H9 (cell line): ENCODE measurements around the gene TGM5. TPM values are rescaled to one million over a fixed set of nuclear protein-coding genes. Genes with fewer than 3 reads are reported as not detected.

Source experiments
- DNase-seq: peaks from one replicate; pipeline ENCODE4 v3.0.0-alpha.2; 2017
- H2AFZ ChIP-seq: one replicate; pipeline ENCODE4 v1.6.1; 2013; ENCODE audit warnings: mild to moderate bottlenecking, low read length, control low read depth, moderate library complexity
- H2AK5ac ChIP-seq: 2 replicates; pipeline ENCODE4 v1.6.1; 2013; ENCODE audit warnings: low read length, control low read depth, mixed read lengths; ENCODE audit not compliant: insufficient read length
- H2BK120ac ChIP-seq: one replicate; pipeline ENCODE4 v1.6.1; 2013; ENCODE audit warnings: low read depth, mild to moderate bottlenecking, low read length, control low read depth, inconsistent platforms; ENCODE audit not compliant: poor library complexity, severe bottlenecking
- H2BK12ac ChIP-seq: 2 replicates; pipeline ENCODE4 v1.6.1; 2013; ENCODE audit warnings: low read length, control low read depth, mixed read lengths, low read depth; ENCODE audit not compliant: insufficient read length
- H2BK15ac ChIP-seq: 2 replicates; pipeline ENCODE4 v1.6.1; 2013; ENCODE audit warnings: low read depth, low read length, control low read depth
- H2BK20ac ChIP-seq: one replicate; pipeline ENCODE4 v1.6.1; 2013; ENCODE audit warnings: low read depth, mild to moderate bottlenecking, low read length, control low read depth, inconsistent platforms; ENCODE audit not compliant: poor library complexity, severe bottlenecking
- H2BK5ac ChIP-seq: 2 replicates; pipeline ENCODE4 v1.6.1; 2013; ENCODE audit warnings: low read length, control low read depth, mixed read lengths; ENCODE audit not compliant: insufficient read length
- H3K14ac ChIP-seq: 2 replicates; pipeline ENCODE4 v1.6.1; 2013; ENCODE audit warnings: low read length, control low read depth; ENCODE audit not compliant: insufficient read depth
- H3K18ac ChIP-seq: 2 replicates; pipeline ENCODE4 v1.6.1; 2013; ENCODE audit warnings: low read depth, mild to moderate bottlenecking, mixed read lengths, low read length, control low read depth; ENCODE audit not compliant: insufficient read length
- H3K23ac ChIP-seq: 2 replicates; pipeline ENCODE4 v1.6.1; 2013; ENCODE audit warnings: low read length, control low read depth, mixed read lengths, low read depth; ENCODE audit not compliant: insufficient read length
- H3K23me2 ChIP-seq: 2 replicates; pipeline ENCODE4 v1.6.1; 2013; ENCODE audit warnings: low read depth, mild to moderate bottlenecking, mixed read lengths, low read length, control low read depth; ENCODE audit not compliant: insufficient read length, poor library complexity, severe bottlenecking
- H3K27ac ChIP-seq: 2 replicates; pipeline ENCODE4 v1.5.1; 2013; ENCODE audit warnings: low read length, control low read depth, mixed read lengths, low read depth; ENCODE audit not compliant: insufficient read length
- H3K27me3 ChIP-seq: 2 replicates; pipeline ENCODE4 v1.6.1; 2013; ENCODE audit warnings: low read length, control low read depth, inconsistent platforms; ENCODE audit not compliant: insufficient read depth
- H3K4ac ChIP-seq: 2 replicates; pipeline ENCODE4 v1.6.1; 2013; ENCODE audit warnings: low read depth, mild to moderate bottlenecking, control low read depth, inconsistent platforms, low read length, moderate library complexity
- H3K4me1 ChIP-seq: 2 replicates; pipeline ENCODE4 v1.6.1; 2013; ENCODE audit warnings: low read length, control low read depth, inconsistent platforms; ENCODE audit not compliant: insufficient read depth
- H3K4me2 ChIP-seq: 2 replicates; pipeline ENCODE4 v1.6.1; 2013; ENCODE audit warnings: low read length, control low read depth, mixed read lengths; ENCODE audit not compliant: insufficient read length, insufficient read depth
- H3K56ac ChIP-seq: 2 replicates; pipeline ENCODE4 v1.6.1; 2013; ENCODE audit warnings: low read depth, mild to moderate bottlenecking, mixed read lengths, low read length, control low read depth; ENCODE audit not compliant: insufficient read length
- H3K79me1 ChIP-seq: 2 replicates; pipeline ENCODE4 v1.6.1; 2013; ENCODE audit warnings: low read depth, mild to moderate bottlenecking, moderate library complexity, low read length, control low read depth, inconsistent platforms; ENCODE audit not compliant: insufficient read depth, poor library complexity, severe bottlenecking
- H3K79me2 ChIP-seq: 2 replicates; pipeline ENCODE4 v1.6.1; 2013; ENCODE audit warnings: low read length, control low read depth, inconsistent platforms; ENCODE audit not compliant: insufficient read depth
- H3K9ac ChIP-seq: 2 replicates; pipeline ENCODE4 v1.6.1; 2013; ENCODE audit warnings: low read length, control low read depth, mixed read lengths; ENCODE audit not compliant: insufficient read length; ENCODE audit errors: extremely low read depth
- H3K9me3 ChIP-seq: one replicate; pipeline ENCODE4 v1.6.1; 2013; ENCODE audit warnings: low read depth, low read length, inconsistent platforms; ENCODE audit not compliant: control insufficient read depth
- H3T11ph ChIP-seq: one replicate; pipeline ENCODE4 v1.6.1; 2013; ENCODE audit warnings: mild to moderate bottlenecking, low read length, control low read depth, inconsistent platforms
- H4K20me1 ChIP-seq: one replicate; pipeline ENCODE4 v1.6.1; 2013; ENCODE audit not compliant: control insufficient read depth, insufficient read length, insufficient read depth
- H4K5ac ChIP-seq: 2 replicates; pipeline ENCODE4 v1.6.1; 2013; ENCODE audit warnings: low read depth, mild to moderate bottlenecking, mixed read lengths, low read length, control low read depth; ENCODE audit not compliant: insufficient read length
- H4K8ac ChIP-seq: replicated peaks from 2 replicates; pipeline ENCODE4 v1.6.1; 2013; ENCODE audit warnings: low read length, control low read depth, mixed read lengths, low read depth; ENCODE audit not compliant: insufficient read length
- H4K91ac ChIP-seq: 2 replicates; pipeline ENCODE4 v1.6.1; 2013; ENCODE audit warnings: low read depth, mild to moderate bottlenecking, moderate library complexity, mixed read lengths, low read length, control low read depth; ENCODE audit not compliant: insufficient read length
- H3K27ac Mint-ChIP-seq, 3 experiments: 2 replicates in 2 of 3; 3 replicates in 1 of 3; pipeline ENCODE4 v1.8.0; 2020 to 2021; ENCODE audit warnings: mixed read lengths in 3 of 3, mild to moderate bottlenecking in 1 of 3, moderate library complexity in 1 of 3
- H3K27me3 Mint-ChIP-seq: 2 replicates; pipeline ENCODE4 v1.8.0; 2021; ENCODE audit warnings: low read depth, mild to moderate bottlenecking, moderate library complexity, mixed read lengths
- H3K36me3 Mint-ChIP-seq, 3 experiments: 2 replicates in 2 of 3; 3 replicates in 1 of 3; pipeline ENCODE4 v1.8.0; 2020 to 2021; ENCODE audit warnings: low read depth in 3 of 3, mixed read lengths in 3 of 3; ENCODE audit not compliant: insufficient read depth in 1 of 3
- H3K4me1 Mint-ChIP-seq, 2 experiments: 2 replicates each; pipeline ENCODE4 v1.8.0; 2020; ENCODE audit warnings: mixed read lengths in 2 of 2
- H3K4me3 Mint-ChIP-seq, 2 experiments: 2 replicates in 1 of 2; 3 replicates in 1 of 2; pipeline ENCODE4 v1.8.0; 2020 to 2021; ENCODE audit warnings: mild to moderate bottlenecking in 2 of 2, mixed read lengths in 2 of 2, moderate library complexity in 1 of 2
- H3K9me3 Mint-ChIP-seq, 2 experiments: 2 replicates in 1 of 2; 3 replicates in 1 of 2; pipeline ENCODE4 v1.8.0; 2020; ENCODE audit warnings: mild to moderate bottlenecking in 2 of 2, mixed read lengths in 2 of 2, moderate library complexity in 1 of 2
- WGBS: extraction: QIAGEN DNeasy Blood & Tissue Kit; methylation state at CpG from one replicate; pipeline ENCODE4 v1.1.7; 2013; ENCODE audit warnings: missing lambda C conversion rate, low lambda C conversion rate, mixed read lengths; ENCODE audit not compliant: insufficient read length; ENCODE audit errors: extremely low coverage; 5-methylcytosine and 5-hydroxymethylcytosine counted together
- total RNA-seq: library from RNA; stranded (reverse); gene quantifications from 2 replicates; pipeline ENCODE4 v1.2.1, GENCODE V29; 2021
- TF ChIP-seq, protein P1 (sequence below): fragments of 200-600 bp; sonication (generic); conservative IDR thresholded peaks from 3 replicates; pipeline ENCODE4 v1.8.0; 2021; ENCODE audit warnings: antibody characterized with exemption, mild to moderate bottlenecking

The TGM5 gene
- total RNA-seq, 1 experiment from 2014 or later: not detected

DNA sequence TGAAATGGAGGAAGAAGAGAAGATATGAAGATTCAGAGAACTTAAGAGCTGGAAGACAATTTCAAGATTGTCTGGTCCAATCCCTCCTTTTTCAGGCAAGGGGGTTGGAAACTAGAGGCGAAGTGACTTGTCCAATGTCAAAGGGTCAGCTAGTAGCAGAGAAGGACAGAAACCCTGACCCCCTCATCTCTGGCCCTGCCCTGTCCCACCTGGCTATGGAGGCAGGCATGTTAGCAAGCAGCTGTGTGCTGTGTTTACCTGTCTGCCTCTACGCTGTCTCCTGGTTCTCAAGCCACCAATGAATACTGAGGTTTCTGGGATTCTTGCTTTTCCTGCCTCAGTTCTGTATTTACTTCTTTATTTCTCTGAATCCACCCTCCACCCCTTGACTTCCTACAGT is 342 bp downstream of the TGM5 start:
- WGBS: no CpG with 5 or more reads among the region's 2 CpGs

More for the DNA sequence above, 342 bp downstream of the TGM5 start:
- TF ChIP-seq, protein P1, sequence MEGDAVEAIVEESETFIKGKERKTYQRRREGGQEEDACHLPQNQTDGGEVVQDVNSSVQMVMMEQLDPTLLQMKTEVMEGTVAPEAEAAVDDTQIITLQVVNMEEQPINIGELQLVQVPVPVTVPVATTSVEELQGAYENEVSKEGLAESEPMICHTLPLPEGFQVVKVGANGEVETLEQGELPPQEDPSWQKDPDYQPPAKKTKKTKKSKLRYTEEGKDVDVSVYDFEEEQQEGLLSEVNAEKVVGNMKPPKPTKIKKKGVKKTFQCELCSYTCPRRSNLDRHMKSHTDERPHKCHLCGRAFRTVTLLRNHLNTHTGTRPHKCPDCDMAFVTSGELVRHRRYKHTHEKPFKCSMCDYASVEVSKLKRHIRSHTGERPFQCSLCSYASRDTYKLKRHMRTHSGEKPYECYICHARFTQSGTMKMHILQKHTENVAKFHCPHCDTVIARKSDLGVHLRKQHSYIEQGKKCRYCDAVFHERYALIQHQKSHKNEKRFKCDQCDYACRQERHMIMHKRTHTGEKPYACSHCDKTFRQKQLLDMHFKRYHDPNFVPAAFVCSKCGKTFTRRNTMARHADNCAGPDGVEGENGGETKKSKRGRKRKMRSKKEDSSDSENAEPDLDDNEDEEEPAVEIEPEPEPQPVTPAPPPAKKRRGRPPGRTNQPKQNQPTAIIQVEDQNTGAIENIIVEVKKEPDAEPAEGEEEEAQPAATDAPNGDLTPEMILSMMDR: no peak
- Histone ChIP-seq H3K4me2 (no peak overlapping the region), H3K9me3 (no peaks in the 10 kb centered on the region), H4K20me1 (no peaks in the 10 kb centered on the region), H3K23me2 (no peaks in the 10 kb centered on the region), H2BK120ac (no peak overlapping the region), H3K27ac (no peak overlapping the region), H3K18ac (no peak overlapping the region), H2BK20ac (no peak overlapping the region), H4K5ac (no peak overlapping the region), H3K14ac (no peak overlapping the region), H2AK5ac (no peak overlapping the region), H2BK5ac (no peak overlapping the region), H3K23ac (no peak overlapping the region), H3K9ac (no peak overlapping the region), H3K4ac (no peak overlapping the region), H3K79me2 (no peaks in the 10 kb centered on the region), H4K8ac (no peak overlapping the region), H3K56ac (no peak overlapping the region), H4K91ac (no peak overlapping the region), H3K4me1 (no peaks in the 10 kb centered on the region), H3T11ph (no peak overlapping the region), H2BK15ac (no peak overlapping the region), H2BK12ac (peak overlapping the region; percentile 14), H3K27me3 (no peaks in the 10 kb centered on the region), H2AFZ (no peak overlapping the region), H3K79me1 (no peaks in the 10 kb centered on the region)
- H3K27ac Mint-ChIP-seq: no peak overlapping the region
- H3K9me3 Mint-ChIP-seq: no peaks in the 10 kb centered on the region; a peak in 1 of 5 replicates
- H3K27me3 Mint-ChIP-seq: peaks cover 20% of the 10 kb centered on the region
- H3K4me3 Mint-ChIP-seq: no peak overlapping the region
- H3K36me3 Mint-ChIP-seq: no peaks in the 10 kb centered on the region
- no peaks in the 10 kb centered on the region for H3K4me1 Mint-ChIP-seq
- no peak for DNase-seq
